ENCODE data around the gene SULT4A1.

GRCh38 chr22:43910178-43910695 lies 47.9 kb upstream of the SULT4A1 start:
- TF ChIP-seq, protein P1, sequence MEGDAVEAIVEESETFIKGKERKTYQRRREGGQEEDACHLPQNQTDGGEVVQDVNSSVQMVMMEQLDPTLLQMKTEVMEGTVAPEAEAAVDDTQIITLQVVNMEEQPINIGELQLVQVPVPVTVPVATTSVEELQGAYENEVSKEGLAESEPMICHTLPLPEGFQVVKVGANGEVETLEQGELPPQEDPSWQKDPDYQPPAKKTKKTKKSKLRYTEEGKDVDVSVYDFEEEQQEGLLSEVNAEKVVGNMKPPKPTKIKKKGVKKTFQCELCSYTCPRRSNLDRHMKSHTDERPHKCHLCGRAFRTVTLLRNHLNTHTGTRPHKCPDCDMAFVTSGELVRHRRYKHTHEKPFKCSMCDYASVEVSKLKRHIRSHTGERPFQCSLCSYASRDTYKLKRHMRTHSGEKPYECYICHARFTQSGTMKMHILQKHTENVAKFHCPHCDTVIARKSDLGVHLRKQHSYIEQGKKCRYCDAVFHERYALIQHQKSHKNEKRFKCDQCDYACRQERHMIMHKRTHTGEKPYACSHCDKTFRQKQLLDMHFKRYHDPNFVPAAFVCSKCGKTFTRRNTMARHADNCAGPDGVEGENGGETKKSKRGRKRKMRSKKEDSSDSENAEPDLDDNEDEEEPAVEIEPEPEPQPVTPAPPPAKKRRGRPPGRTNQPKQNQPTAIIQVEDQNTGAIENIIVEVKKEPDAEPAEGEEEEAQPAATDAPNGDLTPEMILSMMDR (IDR thresholded peaks at IDR 0.05), result no peak
- no peak for TF ChIP-seq POLR2A (IDR thresholded peaks at IDR 0.05)
